Measurements from ENCODE around the gene FUT1. TPM values are rescaled to one million over a fixed set of nuclear protein-coding genes. Genes with fewer than 3 reads are reported as not detected.
A peak's percentile ranks its signal among the peaks of the same experiment; 100 is the strongest.

Gene FUT1
- total RNA-seq, 1 experiment from 2014 or later = 11.5 TPM

- Mint-ChIP-seq H3K9me3 (no peaks in the 10 kb centered on the region), H3K4me3 (peak overlapping the region; percentile 60), H3K36me3 (peaks cover 2% of the 10 kb centered on the region; the same call in 1 of the 2 replicates), H3K27ac (no peak overlapping the region), H3K27me3 (ENCODE audit: low read depth) (peaks cover 54% of the 10 kb centered on the region), H3K4me1 (peaks cover 42% of the 10 kb centered on the region)
- POLR2A ChIA-PET = interaction anchor here (1.2 to 1.5 kb wide), 3 partner anchors 19 to 132 kb away, joined by 3 to 4 read pairs (median 4); partner anchors contain the start of genes CA11 and PPP1R15A
- CTCF ChIA-PET = interaction anchor here (0.6 to 5.7 kb wide), 22 partner anchors 11 to 348 kb away, joined by 3 to 56 read pairs (median 6); partner anchors contain the start of genes CA11, FUT2, GYS1 and KDELR1
- no peak for TF ChIP-seq FOXJ3 (CRISPR knock-in tag; IDR thresholded peaks at IDR 0.05; ENCODE audit: borderline replicate concordance)
- TF ChIP-seq CREM (CRISPR knock-in tag; IDR thresholded peaks at IDR 0.05) = no peak
- ATAC-seq (no peak), DNase-seq (ENCODE audit: low spot score) (no peak)
These were observed 12.9 kb downstream of the FUT1 start for GRCh38 chr19:48739404-48740163.

GRCh38 chr19:48738557-48739403 lies 13.7 kb downstream of the FUT1 start:
- CTCF ChIA-PET = interaction anchor here (0.6 to 5.7 kb wide), 34 partner anchors 9 to 1465 kb away, joined by 3 to 56 read pairs (median 5); partner anchors contain the start of genes CA11, FUT2, GYS1 and IZUMO1

More at GRCh38 chr19:48738557-48739403, 13.7 kb downstream of the FUT1 start:
- H3K27ac Mint-ChIP-seq = peak overlapping the region; percentile 94
- peak; percentile 89 for TF ChIP-seq FOXP4 (CRISPR knock-in tag; IDR thresholded peaks at IDR 0.05)
- TF ChIP-seq FOXJ3 (CRISPR knock-in tag; IDR thresholded peaks at IDR 0.05; ENCODE audit: borderline replicate concordance) = no peak
- TF ChIP-seq NFYB (CRISPR knock-in tag; conservative IDR thresholded peaks at IDR 0.05; ENCODE audit: low read depth) = peak; percentile 33; the same call in 1 of the 2 replicates
- TF ChIP-seq CDX4 (CRISPR knock-in tag; IDR thresholded peaks at IDR 0.05; ENCODE audit: borderline replicate concordance) = no peak
- no peak for TF ChIP-seq ZNF121 (CRISPR knock-in tag; IDR thresholded peaks at IDR 0.05)
- no peak for TF ChIP-seq MXD4 (CRISPR knock-in tag; IDR thresholded peaks at IDR 0.05; ENCODE audit: borderline replicate concordance)
- peak; percentile 19; the same call in 1 of the 2 replicates for TF ChIP-seq FOXK1 (CRISPR knock-in tag; IDR thresholded peaks at IDR 0.05)
- peak; percentile 93 for TF ChIP-seq SP1 (CRISPR knock-in tag; conservative IDR thresholded peaks at IDR 0.05)
- peak; percentile 23; the same call in 1 of the 2 replicates for TF ChIP-seq ZNF263 (CRISPR knock-in tag; IDR thresholded peaks at IDR 0.05; ENCODE audit: low read depth)
- TF ChIP-seq CREM (CRISPR knock-in tag; IDR thresholded peaks at IDR 0.05) = peak; percentile 35; the same call in 1 of the 2 replicates
- no peak for TF ChIP-seq IRF1 (CRISPR knock-in tag; IDR thresholded peaks at IDR 0.05)
- peak; percentile 54; the same call in 1 of the 2 replicates for TF ChIP-seq MAX (CRISPR knock-in tag; IDR thresholded peaks at IDR 0.05)
- TF ChIP-seq JUN (CRISPR knock-in tag; IDR thresholded peaks at IDR 0.05) = no peak
- no peak for TF ChIP-seq AR (CRISPR knock-in tag; IDR thresholded peaks at IDR 0.05)
- TF ChIP-seq E2F5 (CRISPR knock-in tag; IDR thresholded peaks at IDR 0.05) = peak; percentile 62; the same call in 1 of the 2 replicates
- peak; percentile 83 for TF ChIP-seq TP53 (CRISPR knock-in tag; IDR thresholded peaks at IDR 0.05)
- TF ChIP-seq TEAD1 (CRISPR knock-in tag; IDR thresholded peaks at IDR 0.05) = peak; percentile 62; the same call in 1 of the 2 replicates
- POLR2A ChIA-PET = interaction anchor here (0.5 to 2.4 kb wide), 13 partner anchors 8 to 254 kb away, joined by 3 to 10 read pairs (median 4); partner anchors contain the start of genes CA11, DBP, FUT2 and GYS1
- DNase-seq (ENCODE audit: low spot score) (peak; percentile 99), ATAC-seq (peak; percentile 81)
- peaks cover 42% of the 10 kb centered on the region for H3K4me1 Mint-ChIP-seq
- peaks cover 2% of the 10 kb centered on the region; the same call in 1 of the 2 replicates for H3K36me3 Mint-ChIP-seq
- H3K27me3 Mint-ChIP-seq (ENCODE audit: low read depth) = peaks cover 49% of the 10 kb centered on the region
- no peaks in the 10 kb centered on the region for H3K9me3 Mint-ChIP-seq
- H3K4me3 Mint-ChIP-seq = peak overlapping the region; percentile 63
